ENCODE measurements around the gene RGS19.

- TF ChIP-seq NRF1 (IDR thresholded peaks at IDR 0.05; ENCODE audit: low read depth, low read length) (no peak), CTCF (IDR thresholded peaks at IDR 0.05) (no peak), RAD21 (IDR thresholded peaks at IDR 0.05; ENCODE audit: low read length) (no peak), POLR2AphosphoS5 (IDR thresholded peaks at IDR 0.05; ENCODE audit: low read depth, low read length) (no peak), RFX5 (IDR thresholded peaks at IDR 0.05; ENCODE audit: low read length) (no peak), MXI1 (IDR thresholded peaks at IDR 0.05; ENCODE audit: low read depth, low read length) (no peak), TAF1 (IDR thresholded peaks at IDR 0.05; ENCODE audit: borderline replicate concordance, low read depth, low read length) (no peak)
These were observed 3.6 kb upstream of the RGS19 start for GRCh38 chr20:64082820-64083377.

Measured in SK-N-SH (cell line).